Thyroid gland (tissue), 4 donors: ENCODE measurements around the gene OTOP1.

ENCODE experiments used
- CTCF ChIP-seq, 6 experiments: fragments of 200-600 bp in 3 of 6; fragments of 450-650 bp in 3 of 6; sonication (generic) in 3 of 6; IDR thresholded peaks; one replicate each; pipeline ENCODE4 v1.5.1; 2016 to 2019; ENCODE audit warnings: antibody characterized with exemption in 6 of 6, mild to moderate bottlenecking in 2 of 6, inconsistent platforms in 1 of 6, moderate library complexity in 1 of 6
- POLR2A ChIP-seq, 2 donors: fragments of 450-650 bp; IDR thresholded peaks; one replicate each; pipeline ENCODE4 v1.6.1; 2017; ENCODE audit warnings: antibody characterized with exemption in 2 of 2, mild to moderate bottlenecking in 2 of 2, moderate library complexity in 1 of 2

- TF ChIP-seq CTCF (IDR thresholded peaks at IDR 0.05) (no peak), POLR2A (IDR thresholded peaks at IDR 0.05) (no peak)
Observed at GRCh38 chr4:4269856-4270255, 43.1 kb upstream of the OTOP1 start.
